Glutamatergic neuron (in vitro differentiated cells): ENCODE measurements around the gene MED26. TPM values are rescaled to one million over a fixed set of nuclear protein-coding genes. Genes with fewer than 3 reads are reported as not detected.
"Not testable (repeated sequence)": the region's sequence is repeated elsewhere in the genome, so short reads cannot be mapped to it uniquely, and the experiment has no call there.

Experiments
- DNase-seq: peaks from one replicate; pipeline ENCODE4 v3.0.0; 2022
- H3K27ac Mint-ChIP-seq: one replicate; pipeline ENCODE4 v1.8.0; 2020; ENCODE audit warnings: mild to moderate bottlenecking, mixed read lengths, inconsistent platforms; ENCODE audit not compliant: unreplicated experiment
- H3K27me3 Mint-ChIP-seq: one replicate; pipeline ENCODE4 v1.8.0; 2020; ENCODE audit warnings: mild to moderate bottlenecking, moderate library complexity, mixed read lengths, inconsistent platforms; ENCODE audit not compliant: unreplicated experiment
- H3K36me3 Mint-ChIP-seq: one replicate; pipeline ENCODE4 v1.8.0; 2020; ENCODE audit warnings: mild to moderate bottlenecking, mixed read lengths, inconsistent platforms; ENCODE audit not compliant: unreplicated experiment
- H3K4me1 Mint-ChIP-seq: one replicate; pipeline ENCODE4 v1.8.0; 2020; ENCODE audit warnings: mild to moderate bottlenecking, low read depth, mixed read lengths, inconsistent platforms; ENCODE audit not compliant: unreplicated experiment
- H3K4me3 Mint-ChIP-seq: one replicate; pipeline ENCODE4 v1.8.0; 2020; ENCODE audit warnings: mild to moderate bottlenecking, mixed read lengths, inconsistent platforms; ENCODE audit not compliant: unreplicated experiment
- H3K9me3 Mint-ChIP-seq: one replicate; pipeline ENCODE4 v1.8.0; 2020; ENCODE audit warnings: mild to moderate bottlenecking, moderate library complexity, mixed read lengths, inconsistent platforms; ENCODE audit not compliant: unreplicated experiment
- long read RNA-seq: library from polyadenylated mRNA; unstranded; transcript quantifications from one replicate; pipeline ENCODE4 v2.0.0, GENCODE V29; 2020; ENCODE audit not compliant: unreplicated experiment
- total RNA-seq: library from RNA; stranded (reverse); fragmentation: NEBNext Ultra II Directional; extraction: Animal tissue kit (Norgen Biotek cat#: 25700); gene quantifications from one replicate; pipeline ENCODE4 v1.2.1, GENCODE V29; 2021; ENCODE audit not compliant: unreplicated experiment
- TF ChIP-seq, protein P1 (sequence below): fragments of 200-600 bp; sonication (generic); IDR thresholded peaks from one replicate; pipeline ENCODE4 v1.5.0; 2021; ENCODE audit not compliant: partially characterized antibody, unreplicated experiment

Gene MED26, protein sequence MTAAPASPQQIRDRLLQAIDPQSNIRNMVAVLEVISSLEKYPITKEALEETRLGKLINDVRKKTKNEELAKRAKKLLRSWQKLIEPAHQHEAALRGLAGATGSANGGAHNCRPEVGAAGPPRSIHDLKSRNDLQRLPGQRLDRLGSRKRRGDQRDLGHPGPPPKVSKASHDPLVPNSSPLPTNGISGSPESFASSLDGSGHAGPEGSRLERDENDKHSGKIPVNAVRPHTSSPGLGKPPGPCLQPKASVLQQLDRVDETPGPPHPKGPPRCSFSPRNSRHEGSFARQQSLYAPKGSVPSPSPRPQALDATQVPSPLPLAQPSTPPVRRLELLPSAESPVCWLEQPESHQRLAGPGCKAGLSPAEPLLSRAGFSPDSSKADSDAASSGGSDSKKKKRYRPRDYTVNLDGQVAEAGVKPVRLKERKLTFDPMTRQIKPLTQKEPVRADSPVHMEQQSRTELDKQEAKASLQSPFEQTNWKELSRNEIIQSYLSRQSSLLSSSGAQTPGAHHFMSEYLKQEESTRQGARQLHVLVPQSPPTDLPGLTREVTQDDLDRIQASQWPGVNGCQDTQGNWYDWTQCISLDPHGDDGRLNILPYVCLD
- 9.8 TPM for total RNA-seq
- long read RNA-seq, result 0 reads

DNA sequence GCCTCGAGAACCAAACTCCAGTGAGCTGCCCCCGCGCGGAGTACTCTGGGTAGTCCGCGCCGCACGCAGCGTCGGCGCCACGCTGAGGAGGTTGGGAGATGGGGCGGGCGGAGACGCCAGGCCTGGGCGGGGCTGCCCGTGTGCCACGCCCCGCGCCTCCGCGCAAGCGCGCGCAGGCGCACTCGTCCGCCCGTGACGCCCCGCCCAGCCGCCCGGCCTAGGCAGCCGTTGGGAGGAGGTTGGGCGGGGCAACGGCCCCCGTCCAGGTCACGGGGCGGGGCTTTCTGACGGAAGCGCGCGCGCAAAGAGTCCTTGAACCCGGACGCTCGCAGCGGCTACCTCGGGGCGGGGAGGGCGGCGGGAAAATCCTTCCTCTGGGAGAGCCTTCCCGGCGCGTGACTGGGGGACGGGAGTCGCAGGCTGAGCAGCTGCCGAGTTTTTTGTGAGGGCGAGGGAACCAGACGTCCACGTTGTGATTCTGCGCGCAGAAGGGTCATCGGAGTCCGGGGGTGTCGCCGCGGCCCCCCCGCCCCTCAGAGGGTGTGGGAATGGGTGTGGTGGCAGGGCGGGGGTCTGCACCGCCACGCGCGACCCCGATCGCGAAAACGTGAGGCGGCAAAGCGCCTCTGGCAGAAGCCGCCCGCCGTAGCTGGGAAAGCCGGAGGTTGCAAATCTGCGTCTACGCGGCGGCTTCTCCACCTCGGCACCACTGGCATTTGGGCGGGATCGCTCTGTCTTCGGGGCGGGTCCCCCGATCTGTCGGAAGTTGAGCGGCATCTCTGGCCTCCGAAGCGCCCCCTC, at the start of gene MED26:
MED26 (minus strand) TSS at position 22 of the 801 bp plus-strand sequence. CDS start 261 bp downstream, outside the sequence.
- Mint-ChIP-seq H3K4me1 (peaks cover 19% of the 10 kb centered on the region), H3K36me3 (no peaks in the 10 kb centered on the region), H3K27ac (peak within 1 kb of the TSS; percentile 89), H3K27me3 (peaks cover 3% of the 10 kb centered on the region), H3K4me3 (peak within 1 kb of the TSS; percentile 92), H3K9me3 (peaks cover 5% of the 10 kb centered on the region)
- peak; percentile 96 for DNase-seq
- TF ChIP-seq, protein P1, sequence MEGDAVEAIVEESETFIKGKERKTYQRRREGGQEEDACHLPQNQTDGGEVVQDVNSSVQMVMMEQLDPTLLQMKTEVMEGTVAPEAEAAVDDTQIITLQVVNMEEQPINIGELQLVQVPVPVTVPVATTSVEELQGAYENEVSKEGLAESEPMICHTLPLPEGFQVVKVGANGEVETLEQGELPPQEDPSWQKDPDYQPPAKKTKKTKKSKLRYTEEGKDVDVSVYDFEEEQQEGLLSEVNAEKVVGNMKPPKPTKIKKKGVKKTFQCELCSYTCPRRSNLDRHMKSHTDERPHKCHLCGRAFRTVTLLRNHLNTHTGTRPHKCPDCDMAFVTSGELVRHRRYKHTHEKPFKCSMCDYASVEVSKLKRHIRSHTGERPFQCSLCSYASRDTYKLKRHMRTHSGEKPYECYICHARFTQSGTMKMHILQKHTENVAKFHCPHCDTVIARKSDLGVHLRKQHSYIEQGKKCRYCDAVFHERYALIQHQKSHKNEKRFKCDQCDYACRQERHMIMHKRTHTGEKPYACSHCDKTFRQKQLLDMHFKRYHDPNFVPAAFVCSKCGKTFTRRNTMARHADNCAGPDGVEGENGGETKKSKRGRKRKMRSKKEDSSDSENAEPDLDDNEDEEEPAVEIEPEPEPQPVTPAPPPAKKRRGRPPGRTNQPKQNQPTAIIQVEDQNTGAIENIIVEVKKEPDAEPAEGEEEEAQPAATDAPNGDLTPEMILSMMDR, result no peak

DNA sequence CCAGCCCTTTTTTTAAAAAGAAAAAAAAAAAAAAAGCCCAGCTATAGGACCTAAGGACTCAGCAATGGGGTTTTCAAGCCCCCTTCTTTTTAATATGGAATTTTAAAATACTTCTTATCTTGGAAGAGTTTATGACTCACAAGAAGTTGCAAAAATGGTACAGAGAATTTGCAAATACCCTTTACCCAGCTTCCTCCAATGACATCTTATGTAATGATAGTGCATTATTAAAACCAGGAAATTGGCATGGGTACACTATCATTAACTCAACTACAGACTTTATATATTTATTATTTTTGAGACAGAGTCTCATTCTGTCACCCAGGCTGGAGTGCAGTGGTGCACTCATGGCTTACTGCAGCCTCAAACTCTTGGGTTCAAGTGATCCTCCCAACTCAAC, 49.1 kb upstream of the MED26 start:
- peaks cover 13% of the 10 kb centered on the region for H3K36me3 Mint-ChIP-seq
- DNase-seq, result no peak
- H3K9me3 Mint-ChIP-seq, result no peaks in the 10 kb centered on the region

DNA sequence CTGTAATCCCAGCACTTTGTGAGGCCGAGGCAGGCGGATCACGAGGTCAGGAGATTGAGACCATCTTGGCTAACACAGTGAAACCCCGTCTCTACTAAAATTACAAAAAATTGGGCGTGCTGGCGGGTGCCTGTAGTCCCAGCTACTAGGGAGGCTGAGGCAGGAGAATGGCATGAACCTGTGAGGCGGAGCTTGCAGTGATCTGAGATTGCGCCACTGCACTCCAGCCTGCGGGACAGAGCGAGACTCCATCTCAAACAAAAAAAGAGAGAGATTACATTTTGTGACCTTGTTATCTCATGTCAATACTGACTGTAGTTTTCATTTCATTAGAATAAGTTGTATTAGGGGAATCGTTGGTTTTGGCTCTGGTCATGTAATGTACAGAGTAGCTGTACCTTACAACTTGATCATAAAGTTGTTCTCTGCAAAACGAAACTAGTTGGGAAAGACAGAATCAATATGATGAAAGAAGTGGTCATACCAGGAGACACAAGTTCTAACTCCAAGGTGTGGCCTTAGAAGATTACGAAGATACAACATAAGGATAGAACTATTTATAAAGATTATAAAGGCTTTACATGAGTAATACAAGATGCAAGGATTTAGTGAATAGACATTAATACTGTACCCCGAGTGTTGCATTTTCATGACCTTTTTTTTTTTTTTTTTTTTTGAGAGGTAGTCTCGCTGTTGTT, 48.2 kb upstream of the MED26 start:
- H3K9me3 Mint-ChIP-seq, result no peaks in the 10 kb centered on the region
- no peaks in the 10 kb centered on the region for H3K4me1 Mint-ChIP-seq
- TF ChIP-seq, protein P1, result no peak
- H3K27me3 Mint-ChIP-seq, result peaks cover 2% of the 10 kb centered on the region
- H3K27ac Mint-ChIP-seq, result no peak overlapping the region
- DNase-seq, result no peak
- peaks cover 8% of the 10 kb centered on the region for H3K36me3 Mint-ChIP-seq
- no peak overlapping the region for H3K4me3 Mint-ChIP-seq

More for the DNA sequence above, 49.1 kb upstream of the MED26 start:
- TF ChIP-seq, protein P1, result no peak
- no peak overlapping the region for H3K4me3 Mint-ChIP-seq
- H3K4me1 Mint-ChIP-seq, result no peaks in the 10 kb centered on the region
- no peak overlapping the region for H3K27ac Mint-ChIP-seq
- peaks cover 2% of the 10 kb centered on the region for H3K27me3 Mint-ChIP-seq

DNA sequence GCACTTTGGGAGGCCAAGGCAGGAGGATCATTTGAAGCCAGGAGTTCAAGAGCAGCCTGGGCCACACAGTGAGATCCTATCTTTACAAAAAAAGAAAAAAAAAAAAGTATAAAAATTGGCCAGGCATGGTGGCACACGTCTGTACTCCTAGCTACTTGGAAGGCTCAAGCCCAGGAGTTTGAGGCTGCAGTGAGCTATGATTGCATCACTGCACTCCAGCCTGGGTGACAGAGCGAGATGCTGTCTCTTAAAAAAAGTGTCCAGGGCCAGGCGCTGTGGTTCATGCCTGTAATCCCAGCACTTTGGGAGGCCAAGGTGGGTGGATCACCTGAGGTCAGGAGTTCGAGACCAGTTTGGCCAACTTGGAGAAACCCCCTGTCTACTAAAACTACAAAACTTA, 45.8 kb upstream of the MED26 start:
- H3K9me3 Mint-ChIP-seq, H3K27ac Mint-ChIP-seq, H3K27me3 Mint-ChIP-seq, H3K36me3 Mint-ChIP-seq, H3K4me1 Mint-ChIP-seq, DNase-seq, H3K4me3 Mint-ChIP-seq: not testable (repeated sequence)

DNA sequence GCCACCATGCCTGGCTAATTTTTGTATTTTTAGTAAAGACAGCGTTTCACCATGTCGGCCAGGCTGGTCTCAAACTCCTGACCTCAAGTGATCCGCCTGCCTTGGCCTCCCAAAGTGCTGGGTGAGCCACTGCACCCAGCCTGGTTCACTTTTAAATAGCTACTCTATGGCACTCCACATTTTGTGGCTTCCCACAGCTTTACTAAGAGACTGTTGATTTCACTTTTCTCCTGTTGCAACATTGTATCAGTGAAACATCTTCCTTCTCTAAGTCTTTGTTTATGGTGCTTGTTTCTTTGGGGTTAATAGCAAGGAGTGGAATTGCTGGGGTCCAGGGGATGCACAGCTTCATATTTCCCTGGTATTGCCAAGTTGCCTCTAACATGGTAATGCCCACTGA, 45.2 kb upstream of the MED26 start:
- Mint-ChIP-seq H3K36me3 (no peaks in the 10 kb centered on the region), H3K27me3 (no peaks in the 10 kb centered on the region), H3K9me3 (no peaks in the 10 kb centered on the region), H3K4me1 (no peaks in the 10 kb centered on the region), H3K4me3 (no peak overlapping the region), H3K27ac (no peak overlapping the region)
- TF ChIP-seq, protein P1, result no peak
- DNase-seq, result no peak
